Cardiac muscle cell (in vitro differentiated cells and primary cell): ENCODE results near the gene PIGW. TPM values are rescaled to one million over a fixed set of nuclear protein-coding genes. Genes with fewer than 3 reads are reported as not detected.

Source experiments
- DNase-seq, 2 donors: peaks; one replicate each; pipeline versions ENCODE4 v3.0.0 to v3.0.0-alpha.2; 2010 to 2017; ENCODE audit warnings: low read depth in 1 of 2, low spot score in 1 of 2
- H3K27ac ChIP-seq: fragments of 200-600 bp; sonication (generic); 2 replicates; pipeline ENCODE4 v1.5.1; 2016
- H3K27me3 ChIP-seq: fragments of 200-600 bp; sonication (generic); 2 replicates; pipeline ENCODE4 v1.6.0; 2016; ENCODE audit warnings: control low read depth
- H3K36me3 ChIP-seq: fragments of 200-600 bp; sonication (generic); 2 replicates; pipeline ENCODE4 v1.5.1; 2016; ENCODE audit warnings: control low read depth
- H3K4me1 ChIP-seq: fragments of 200-600 bp; sonication (generic); 2 replicates; pipeline ENCODE4 v1.8.1; 2017; ENCODE audit warnings: low read depth, mild to moderate bottlenecking, mixed run types
- H3K4me3 ChIP-seq: fragments of 200-600 bp; sonication (generic); 2 replicates; pipeline ENCODE4 v1.5.1; 2016; ENCODE audit warnings: mild to moderate bottlenecking
- H3K9me3 ChIP-seq: fragments of 200-600 bp; sonication (generic); 2 replicates; pipeline ENCODE4 v1.5.1; 2017; ENCODE audit warnings: low read depth, mild to moderate bottlenecking, control low read depth
- CTCF ChIP-seq: IDR thresholded peaks from 2 replicates; pipeline ENCODE4 v1.5.1; 2012; ENCODE audit warnings: low read depth, mild to moderate bottlenecking, low read length
- polyA plus RNA-seq: library from polyadenylated mRNA; unstranded; fragments of >200 nt; fragmentation: Nextera tagmentation; extraction: Ambion mirVana; gene quantifications from 2 replicates; pipeline ENCODE4 v1.2.1, GENCODE V29; 2016
- total RNA-seq: library from RNA; depleted of rRNA; stranded (reverse); fragments of >200 nt; gene quantifications from 2 replicates; pipeline ENCODE4 v1.2.3, GENCODE V29; 2016

PIGW gene
- total and polyA plus RNA-seq, 2 experiments from 2014 or later, result 2.3 to 11.8 TPM

GRCh38 chr17:36515837-36516236 lies 18.9 kb upstream of the PIGW start:
- Histone ChIP-seq H3K4me3 (no peak overlapping the region), H3K4me1 (no peaks in the 10 kb centered on the region), H3K27me3 (no peaks in the 10 kb centered on the region), H3K36me3 (peaks cover 6% of the 10 kb centered on the region), H3K9me3 (no peaks in the 10 kb centered on the region), H3K27ac (no peak overlapping the region)
- TF ChIP-seq CTCF, result no peak
- no peak for DNase-seq

DNA sequence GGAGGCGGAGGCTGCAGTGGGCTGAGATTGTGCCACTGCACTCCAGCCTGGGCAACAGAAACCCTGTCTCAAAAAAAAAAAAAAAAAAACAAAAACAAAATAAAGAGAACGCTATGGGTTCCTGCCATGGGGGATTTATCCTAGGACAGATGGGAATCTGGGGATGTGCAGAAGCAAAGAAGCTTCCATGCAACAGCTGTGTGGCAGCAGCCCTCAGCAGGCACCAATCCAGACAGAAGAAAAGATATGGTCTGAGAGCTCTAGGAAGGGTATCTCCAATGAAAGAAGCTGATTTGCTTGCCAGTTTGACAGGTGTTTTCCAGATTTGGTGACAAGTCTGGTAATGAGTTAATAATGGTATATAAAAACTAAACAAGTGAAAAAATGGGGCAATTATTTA lies 11.7 kb upstream of the PIGW start:
- no peak for DNase-seq
- H3K27ac ChIP-seq, result no peak overlapping the region
- peaks cover 30% of the 10 kb centered on the region for H3K36me3 ChIP-seq
- H3K4me1 ChIP-seq, result no peaks in the 10 kb centered on the region
- no peak overlapping the region for H3K4me3 ChIP-seq
- H3K9me3 ChIP-seq, result no peaks in the 10 kb centered on the region
- TF ChIP-seq CTCF, result no peak
- H3K27me3 ChIP-seq, result no peaks in the 10 kb centered on the region

DNA sequence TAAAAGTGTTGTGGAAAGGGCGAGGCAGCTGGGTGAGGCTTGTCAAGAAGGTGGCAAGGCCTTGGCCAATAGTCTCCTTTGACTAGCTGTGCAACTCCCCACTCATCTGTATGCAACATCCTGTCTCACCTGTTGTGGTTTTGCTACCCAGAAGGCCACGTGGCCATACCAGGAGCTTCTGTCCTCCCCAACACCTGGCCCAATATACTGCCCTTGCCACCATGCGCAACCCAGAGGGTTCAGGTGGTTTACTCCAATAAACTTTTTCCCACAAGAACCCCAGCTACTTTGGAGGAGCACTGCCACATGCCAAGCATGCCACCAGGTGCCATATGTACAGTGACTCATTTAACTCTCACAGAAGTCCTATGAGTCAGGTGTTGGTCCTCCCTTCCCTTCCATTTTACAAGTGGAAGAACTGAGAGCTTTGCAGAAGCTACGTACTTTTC lies 10.3 kb upstream of the PIGW start:
- no peak for TF ChIP-seq CTCF
- Histone ChIP-seq H3K9me3 (no peaks in the 10 kb centered on the region), H3K4me1 (no peaks in the 10 kb centered on the region), H3K27me3 (no peaks in the 10 kb centered on the region), H3K36me3 (peaks cover 32% of the 10 kb centered on the region), H3K27ac (no peak overlapping the region), H3K4me3 (no peak overlapping the region)
- DNase-seq, result no peak

- Histone ChIP-seq H3K36me3 (peaks cover 32% of the 10 kb centered on the region), H3K9me3 (no peaks in the 10 kb centered on the region), H3K27ac (no peak overlapping the region), H3K27me3 (no peaks in the 10 kb centered on the region), H3K4me1 (no peaks in the 10 kb centered on the region), H3K4me3 (no peak overlapping the region)
- DNase-seq, result no peak
- TF ChIP-seq CTCF, result no peak
These were observed 9.7 kb upstream of the PIGW start for GRCh38 chr17:36525113-36525512.

- H3K27me3 ChIP-seq, result no peaks in the 10 kb centered on the region
- no peak for DNase-seq
- no peaks in the 10 kb centered on the region for H3K4me1 ChIP-seq
- H3K27ac ChIP-seq, result no peak overlapping the region
- peaks cover 29% of the 10 kb centered on the region for H3K36me3 ChIP-seq
- H3K4me3 ChIP-seq, result no peak overlapping the region
- no peak for TF ChIP-seq CTCF
- no peaks in the 10 kb centered on the region for H3K9me3 ChIP-seq
These were observed 8.9 kb upstream of the PIGW start for GRCh38 chr17:36525888-36526287.

DNA sequence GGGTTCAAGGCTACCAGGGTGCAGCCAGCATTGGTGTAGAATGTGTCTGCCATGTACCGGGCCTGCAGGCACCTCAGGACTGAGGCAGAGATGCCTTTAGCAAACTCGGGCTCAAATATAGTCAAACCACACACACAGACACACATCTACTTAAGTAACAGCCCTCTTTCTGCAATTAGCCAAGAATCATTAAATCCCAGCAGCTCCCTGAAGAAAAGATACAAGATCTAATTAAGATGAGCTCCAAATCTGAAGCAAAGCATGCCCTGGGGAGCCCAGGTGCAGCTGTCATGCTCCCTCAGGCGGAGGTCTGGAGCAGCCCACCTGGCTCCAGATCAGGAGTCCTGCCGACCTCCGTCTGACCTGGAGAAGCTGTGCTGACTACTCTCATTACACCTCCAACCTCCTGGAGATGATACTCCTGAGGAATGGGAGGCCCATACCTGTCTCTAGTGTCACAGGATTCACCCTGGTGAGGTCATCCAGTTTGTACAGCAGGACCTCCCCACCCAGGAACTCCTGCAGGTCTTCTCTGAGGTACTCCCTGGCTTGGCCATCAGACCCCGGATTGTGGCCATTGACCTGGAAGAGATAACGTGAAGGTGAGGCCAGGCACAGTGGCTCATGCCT lies 7.1 kb upstream of the PIGW start:
- H3K36me3 ChIP-seq, result peaks cover 34% of the 10 kb centered on the region
- no peak overlapping the region for H3K27ac ChIP-seq
- no peak overlapping the region for H3K4me3 ChIP-seq

More for the DNA sequence above, 7.1 kb upstream of the PIGW start:
- TF ChIP-seq CTCF, result no peak
- H3K9me3 ChIP-seq, result no peaks in the 10 kb centered on the region
- H3K4me1 ChIP-seq, result no peaks in the 10 kb centered on the region
- no peaks in the 10 kb centered on the region for H3K27me3 ChIP-seq
- no peak for DNase-seq
